Epithelial cell of esophagus (primary cell): ENCODE data around the gene GABRG3.

Experiments
- DNase-seq: peaks from one replicate; pipeline ENCODE4 v3.0.0; 2010; ENCODE audit warnings: low read depth
- H3K4me3 ChIP-seq: 2 replicates; pipeline ENCODE4 v1.5.1; 2011; ENCODE audit warnings: mild to moderate bottlenecking, low read length, control low read depth
- TF ChIP-seq, protein P1 (sequence below): IDR thresholded peaks from 2 replicates; pipeline ENCODE4 v1.5.1; 2011; ENCODE audit warnings: low read depth, mild to moderate bottlenecking, low read length, control low read depth, inconsistent platforms; ENCODE audit not compliant: insufficient read depth; ENCODE audit errors: missing control alignments

Gene GABRG3

GRCh38 chr15:27086149-27086548, 115.2 kb downstream of the GABRG3 start:
- no peak overlapping the region for H3K4me3 ChIP-seq
- TF ChIP-seq, protein P1, sequence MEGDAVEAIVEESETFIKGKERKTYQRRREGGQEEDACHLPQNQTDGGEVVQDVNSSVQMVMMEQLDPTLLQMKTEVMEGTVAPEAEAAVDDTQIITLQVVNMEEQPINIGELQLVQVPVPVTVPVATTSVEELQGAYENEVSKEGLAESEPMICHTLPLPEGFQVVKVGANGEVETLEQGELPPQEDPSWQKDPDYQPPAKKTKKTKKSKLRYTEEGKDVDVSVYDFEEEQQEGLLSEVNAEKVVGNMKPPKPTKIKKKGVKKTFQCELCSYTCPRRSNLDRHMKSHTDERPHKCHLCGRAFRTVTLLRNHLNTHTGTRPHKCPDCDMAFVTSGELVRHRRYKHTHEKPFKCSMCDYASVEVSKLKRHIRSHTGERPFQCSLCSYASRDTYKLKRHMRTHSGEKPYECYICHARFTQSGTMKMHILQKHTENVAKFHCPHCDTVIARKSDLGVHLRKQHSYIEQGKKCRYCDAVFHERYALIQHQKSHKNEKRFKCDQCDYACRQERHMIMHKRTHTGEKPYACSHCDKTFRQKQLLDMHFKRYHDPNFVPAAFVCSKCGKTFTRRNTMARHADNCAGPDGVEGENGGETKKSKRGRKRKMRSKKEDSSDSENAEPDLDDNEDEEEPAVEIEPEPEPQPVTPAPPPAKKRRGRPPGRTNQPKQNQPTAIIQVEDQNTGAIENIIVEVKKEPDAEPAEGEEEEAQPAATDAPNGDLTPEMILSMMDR = no peak
- DNase-seq = no peak

GRCh38 chr15:27086805-27087204, 115.8 kb downstream of the GABRG3 start:
- TF ChIP-seq, protein P1 = no peak
- no peak overlapping the region for H3K4me3 ChIP-seq
- no peak for DNase-seq

DNA sequence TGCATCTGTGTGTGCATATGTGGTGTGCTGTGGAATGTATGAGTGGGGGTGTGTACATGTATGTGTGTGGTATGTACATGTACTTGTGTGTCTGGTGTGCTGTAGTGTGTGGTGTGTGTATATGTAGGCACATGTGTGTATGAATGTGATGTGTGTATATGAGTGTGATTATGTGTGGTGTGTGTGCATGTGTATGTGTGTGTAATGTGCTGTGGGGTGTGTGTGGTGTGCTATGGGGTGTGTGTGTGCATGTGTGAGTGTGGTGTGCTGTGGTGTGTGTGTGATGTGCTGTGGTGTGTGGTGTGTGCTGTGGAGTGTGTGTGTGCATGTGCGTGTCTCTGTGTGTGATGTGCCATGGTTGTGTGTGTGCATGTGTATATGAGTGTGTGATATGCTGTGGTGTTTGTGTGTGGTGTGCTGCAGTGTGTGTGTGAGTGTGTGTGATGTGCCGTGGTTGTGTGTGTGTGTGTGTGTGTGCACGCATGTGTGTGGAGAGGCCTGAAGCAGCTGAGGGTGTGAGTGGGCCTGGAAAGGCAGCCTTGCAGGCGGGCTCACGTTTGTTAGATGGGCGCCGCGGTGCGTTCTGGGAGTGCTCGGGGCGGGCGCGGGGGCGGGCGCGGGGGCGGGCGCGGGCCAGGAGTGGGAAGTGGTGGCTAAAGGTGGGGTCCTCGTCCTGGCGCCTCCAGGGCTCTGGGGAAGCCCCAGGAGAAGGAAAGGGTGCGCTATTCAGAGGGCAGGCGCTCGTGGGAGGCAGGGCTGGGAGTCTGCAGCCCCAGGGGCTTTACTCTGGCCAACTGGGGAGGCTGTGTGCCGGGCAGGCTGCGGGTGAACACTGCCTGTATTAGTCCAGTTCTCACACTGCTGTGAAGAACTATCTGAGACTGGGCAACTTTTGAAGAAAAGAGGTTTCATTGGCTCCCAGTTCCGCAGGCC, 116.9 kb downstream of the GABRG3 start:
- no peak overlapping the region for H3K4me3 ChIP-seq
- no peak for DNase-seq
- TF ChIP-seq, protein P1 = no peak

DNA sequence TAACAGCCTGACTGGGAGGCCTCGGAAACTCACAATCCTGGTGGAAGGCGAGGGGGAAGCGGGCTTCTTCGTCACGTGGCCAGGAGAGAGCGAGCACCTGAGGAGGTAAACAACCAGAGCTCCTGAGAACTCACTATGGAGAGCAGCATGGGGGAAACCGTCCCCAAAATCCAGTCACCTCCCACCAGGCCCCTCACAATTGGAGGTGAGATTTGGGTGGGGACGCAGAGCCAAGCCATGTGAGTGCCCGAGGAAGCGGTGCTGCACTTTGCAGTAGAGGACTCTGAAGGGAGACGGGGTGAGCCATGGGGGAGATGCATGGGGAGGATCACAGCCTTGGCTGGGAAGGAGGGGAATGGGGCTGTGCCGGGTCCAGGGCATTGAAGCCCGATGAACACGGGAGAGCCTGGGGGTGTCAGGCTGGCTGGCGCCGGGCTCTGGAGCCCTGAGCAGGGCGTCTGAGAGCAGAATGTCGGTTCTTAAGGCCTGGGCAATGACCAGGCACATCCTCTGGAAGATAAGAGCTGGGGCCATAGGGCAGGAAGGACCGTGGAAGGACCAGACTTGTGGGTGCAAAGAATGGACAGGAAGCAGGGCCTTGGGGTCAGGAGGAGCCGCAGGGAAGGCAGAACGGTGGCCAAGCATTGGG, 117.7 kb downstream of the GABRG3 start:
- no peak overlapping the region for H3K4me3 ChIP-seq
- TF ChIP-seq, protein P1 = no peak
- DNase-seq = no peak

GRCh38 chr15:27089233-27089586, 118.2 kb downstream of the GABRG3 start:
- H3K4me3 ChIP-seq = no peak overlapping the region
- no peak for DNase-seq
- TF ChIP-seq, protein P1 = no peak

DNA sequence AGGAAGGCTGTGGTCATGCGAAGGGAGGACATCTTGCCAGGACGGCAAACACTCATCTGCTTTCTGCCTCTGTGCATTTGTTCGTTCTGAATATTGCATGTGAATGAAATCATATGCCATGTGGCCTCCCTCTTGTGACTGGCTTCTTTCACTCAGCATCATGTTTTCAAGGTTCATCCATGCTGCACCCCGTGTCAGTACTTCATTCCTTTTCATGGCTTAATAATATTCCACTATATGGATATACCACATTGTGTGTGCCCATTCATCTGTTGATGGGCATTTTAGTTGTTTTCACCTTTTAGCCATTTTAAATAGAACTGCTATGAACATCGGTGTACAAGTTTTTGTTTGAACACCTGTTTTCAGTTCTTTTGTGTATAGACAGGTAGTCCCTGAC, 118.7 kb downstream of the GABRG3 start:
- TF ChIP-seq, protein P1 = no peak
- H3K4me3 ChIP-seq = no peak overlapping the region
- no peak for DNase-seq
